Left ventricle myocardium inferior (tissue), 1 donor: ENCODE data around the gene CD33. TPM values are rescaled to one million over a fixed set of nuclear protein-coding genes. Genes with fewer than 3 reads are reported as not detected.

Experiments used
- DNase-seq: peaks from one replicate; pipeline ENCODE4 v3.0.0-alpha.2; 2020
- H3K27ac ChIP-seq: fragments of 200-600 bp; replicated peaks from 2 replicates; pipeline ENCODE4 v1.8.0; 2021
- H3K27me3 ChIP-seq: fragments of 200-600 bp; 2 replicates; pipeline ENCODE4 v1.8.0; 2021; ENCODE audit warnings: low read depth
- H3K36me3 ChIP-seq: fragments of 200-600 bp; 2 replicates; pipeline ENCODE4 v1.8.0; 2021
- H3K4me1 ChIP-seq: fragments of 200-600 bp; 2 replicates; pipeline ENCODE4 v1.8.0; 2021
- H3K4me3 ChIP-seq: fragments of 200-600 bp; 2 replicates; pipeline ENCODE4 v1.8.0; 2021; ENCODE audit warnings: mild to moderate bottlenecking, moderate library complexity
- H3K9me3 ChIP-seq: fragments of 200-600 bp; replicated peaks from 2 replicates; pipeline ENCODE4 v1.8.0; 2021
- intact Hi-C: fragments of 100-400 bp; cut with micrococcal nuclease; formaldehyde crosslinking; loops from one replicate; pipeline ENCODE4 v1.11.0; 2022
- total RNA-seq: library from RNA; stranded (reverse); fragmentation: NEBNext Ultra II Directional; extraction: Animal tissue kit (Norgen Biotek cat#: 25700); gene quantifications from one replicate; pipeline ENCODE4 v1.2.1, GENCODE V29; 2021
- TF ChIP-seq, protein P1 (sequence below): fragments of 200-600 bp; IDR thresholded peaks from 2 replicates; pipeline ENCODE4 v1.8.0; 2021; ENCODE audit warnings: antibody characterized with exemption, mild to moderate bottlenecking, borderline replicate concordance
- donor health status: DM: no; HTN: yes; CAD: no; lungs with severe emphysema.

The CD33 gene
- total RNA-seq, 1 donor from 2014 or later = 3.0 TPM

GRCh38 chr19:51185868-51186215 lies 39.0 kb upstream of the CD33 start:
- Histone ChIP-seq H3K27me3 (peaks cover 55% of the 10 kb centered on the region), H3K4me1 (no peaks in the 10 kb centered on the region)
- no peak for DNase-seq

DNA sequence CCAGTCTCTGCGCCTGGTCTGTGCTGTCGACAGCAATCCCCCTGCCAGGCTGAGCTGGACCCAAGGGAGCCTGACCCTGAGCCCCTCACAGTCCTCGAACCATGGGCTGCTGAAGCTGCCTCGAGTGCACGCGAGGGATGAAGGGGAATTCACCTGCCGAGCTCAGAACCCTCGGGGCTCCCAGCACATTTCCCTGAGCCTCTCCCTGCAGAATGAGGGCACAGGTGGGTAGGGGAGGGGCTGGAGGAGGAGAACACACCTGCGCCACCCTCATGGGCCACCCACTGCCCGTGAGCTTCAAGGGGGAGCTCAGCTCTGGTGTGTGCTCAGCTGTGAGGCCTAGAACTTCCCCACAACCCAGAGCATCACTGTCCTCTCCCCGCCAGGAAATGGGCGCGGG lies 38.6 kb upstream of the CD33 start:
- H3K4me1 ChIP-seq = no peaks in the 10 kb centered on the region
- intact Hi-C loops = no loop called here
- H3K9me3 ChIP-seq = no peaks in the 10 kb centered on the region
- no peak overlapping the region for H3K4me3 ChIP-seq
- H3K27ac ChIP-seq = no peak overlapping the region
- no peaks in the 10 kb centered on the region for H3K36me3 ChIP-seq
- no peak for DNase-seq
- TF ChIP-seq, protein P1, sequence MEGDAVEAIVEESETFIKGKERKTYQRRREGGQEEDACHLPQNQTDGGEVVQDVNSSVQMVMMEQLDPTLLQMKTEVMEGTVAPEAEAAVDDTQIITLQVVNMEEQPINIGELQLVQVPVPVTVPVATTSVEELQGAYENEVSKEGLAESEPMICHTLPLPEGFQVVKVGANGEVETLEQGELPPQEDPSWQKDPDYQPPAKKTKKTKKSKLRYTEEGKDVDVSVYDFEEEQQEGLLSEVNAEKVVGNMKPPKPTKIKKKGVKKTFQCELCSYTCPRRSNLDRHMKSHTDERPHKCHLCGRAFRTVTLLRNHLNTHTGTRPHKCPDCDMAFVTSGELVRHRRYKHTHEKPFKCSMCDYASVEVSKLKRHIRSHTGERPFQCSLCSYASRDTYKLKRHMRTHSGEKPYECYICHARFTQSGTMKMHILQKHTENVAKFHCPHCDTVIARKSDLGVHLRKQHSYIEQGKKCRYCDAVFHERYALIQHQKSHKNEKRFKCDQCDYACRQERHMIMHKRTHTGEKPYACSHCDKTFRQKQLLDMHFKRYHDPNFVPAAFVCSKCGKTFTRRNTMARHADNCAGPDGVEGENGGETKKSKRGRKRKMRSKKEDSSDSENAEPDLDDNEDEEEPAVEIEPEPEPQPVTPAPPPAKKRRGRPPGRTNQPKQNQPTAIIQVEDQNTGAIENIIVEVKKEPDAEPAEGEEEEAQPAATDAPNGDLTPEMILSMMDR = no peak
- H3K27me3 ChIP-seq = peaks cover 54% of the 10 kb centered on the region

More at GRCh38 chr19:51185868-51186215, 39.0 kb upstream of the CD33 start:
- H3K36me3 ChIP-seq = no peaks in the 10 kb centered on the region
- H3K9me3 ChIP-seq = no peaks in the 10 kb centered on the region
- no peak overlapping the region for H3K27ac ChIP-seq
- TF ChIP-seq, protein P1 = no peak
- no peak overlapping the region for H3K4me3 ChIP-seq
- intact Hi-C loops = no loop called here

GRCh38 chr19:51187395-51188226 lies 37.3 kb upstream of the CD33 start:
- Histone ChIP-seq H3K4me1 (no peaks in the 10 kb centered on the region), H3K27me3 (peaks cover 57% of the 10 kb centered on the region), H3K36me3 (no peaks in the 10 kb centered on the region), H3K4me3 (no peak overlapping the region), H3K9me3 (no peaks in the 10 kb centered on the region), H3K27ac (no peak overlapping the region)
- intact Hi-C loops = no loop called here
- TF ChIP-seq, protein P1 = no peak
- DNase-seq = no peak

GRCh38 chr19:51188227-51188559 lies 36.7 kb upstream of the CD33 start:
- H3K36me3 ChIP-seq = no peaks in the 10 kb centered on the region
- DNase-seq = no peak
- no peaks in the 10 kb centered on the region for H3K4me1 ChIP-seq
- H3K27ac ChIP-seq = no peak overlapping the region
- TF ChIP-seq, protein P1 = no peak
- no peak overlapping the region for H3K4me3 ChIP-seq
- peaks cover 57% of the 10 kb centered on the region for H3K27me3 ChIP-seq
- intact Hi-C loops = no loop called here
- no peaks in the 10 kb centered on the region for H3K9me3 ChIP-seq

GRCh38 chr19:51192689-51193088 lies 32.2 kb upstream of the CD33 start:
- H3K27ac ChIP-seq = no peak overlapping the region
- no peak for DNase-seq
- intact Hi-C loops = no loop called here
- H3K9me3 ChIP-seq = no peaks in the 10 kb centered on the region
- H3K4me3 ChIP-seq = no peak overlapping the region
- H3K27me3 ChIP-seq = peaks cover 44% of the 10 kb centered on the region
- H3K4me1 ChIP-seq = no peaks in the 10 kb centered on the region
- H3K36me3 ChIP-seq = no peaks in the 10 kb centered on the region
- TF ChIP-seq, protein P1 = no peak
